Testis (tissue), 5 donors: ENCODE results near the gene C16orf87. TPM values are rescaled to one million over a fixed set of nuclear protein-coding genes. Genes with fewer than 3 reads are reported as not detected.
"Not testable (repeated sequence)": the region's sequence is repeated elsewhere in the genome, so short reads cannot be mapped to it uniquely, and the experiment has no call there.

ENCODE experiments used
- DNase-seq: peaks from one replicate; pipeline ENCODE4 v3.0.0-alpha.2; 2019
- H3K27ac ChIP-seq, 2 donors: fragments of 200-600 bp; sonication (generic); one replicate each; pipeline ENCODE4 v1.5.1; 2019
- H3K27me3 ChIP-seq: fragments of 200-600 bp; sonication (generic); one replicate; pipeline ENCODE4 v1.5.1; 2019
- H3K36me3 ChIP-seq: fragments of 200-600 bp; sonication (generic); one replicate; pipeline ENCODE4 v1.5.1; 2017; ENCODE audit warnings: low read depth; ENCODE audit errors: missing control alignments
- H3K4me1 ChIP-seq: fragments of 200-600 bp; sonication (generic); one replicate; pipeline ENCODE4 v1.5.1; 2019
- H3K4me3 ChIP-seq, 2 donors: fragments of 200-600 bp; sonication (generic); one replicate each; pipeline ENCODE4 v1.5.1; 2017 to 2019
- H3K9me3 ChIP-seq: fragments of 200-600 bp; sonication (generic); one replicate; pipeline ENCODE4 v1.5.1; 2017
- POLR2A ChIP-seq: fragments of 450-650 bp; IDR thresholded peaks from one replicate; pipeline ENCODE4 v1.6.1; 2017; ENCODE audit warnings: antibody characterized with exemption, mild to moderate bottlenecking, moderate library complexity
- WGBS, 2 donors: methylation state at CpG; one replicate each; pipeline ENCODE4 v1.1.5; 2018; 5-methylcytosine and 5-hydroxymethylcytosine counted together
- intact Hi-C: fragments of 100-400 bp; cut with DNase I; formaldehyde crosslinking; loops from one replicate; pipeline ENCODE4 v1.15.1; 2023; ENCODE audit warnings: low total_unique reads
- long read RNA-seq, 2 donors: transcript quantifications; one replicate each; lab custom pipeline, GENCODE V29; 2026
- polyA plus RNA-seq: library from polyadenylated mRNA; stranded (reverse); fragments of 350-450 nt; fragmentation: Illumina TruSeq; extraction: RNeasy Lipid Tissue Mini Kit (QIAGEN cat#74804); gene quantifications from one replicate; pipeline ENCODE4 v1.2.3, GENCODE V29; 2014; ENCODE audit warnings: low read depth, low replicate concordance; ENCODE audit not compliant: insufficient read depth
- total RNA-seq, 2 donors: library from RNA; depleted of rRNA; stranded (reverse); fragments of >200 nt; gene quantifications; one replicate each; pipeline ENCODE4 v1.2.3, GENCODE V29; 2016
- TF ChIP-seq, protein P1 (sequence below), 3 experiments: fragments of 450-650 bp in 2 of 3; fragments of 200-600 bp in 1 of 3; sonication (generic) in 1 of 3; IDR thresholded peaks; one replicate each; pipeline ENCODE4 v1.5.1; 2016 to 2019; ENCODE audit warnings: antibody characterized with exemption in 3 of 3, mild to moderate bottlenecking in 2 of 3, moderate library complexity in 1 of 3

C16orf87 gene, protein sequence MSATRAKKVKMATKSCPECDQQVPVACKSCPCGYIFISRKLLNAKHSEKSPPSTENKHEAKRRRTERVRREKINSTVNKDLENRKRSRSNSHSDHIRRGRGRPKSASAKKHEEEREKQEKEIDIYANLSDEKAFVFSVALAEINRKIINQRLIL
- total RNA-seq (10 to 100 TPM; 32.0 to 45.4 TPM), polyA plus RNA-seq (44.9 TPM)
- long read RNA-seq, donor 1, full-length matches to known transcripts, result 7 of 7 reads
- long read RNA-seq, donor 1, partial matches to known transcripts, result 0 of 7 reads
- long read RNA-seq, donor 1, other reads (novel, unspliced or antisense), result 0 of 7 reads
- long read RNA-seq, donor 2, full-length matches to known transcripts, result 8 of 8 reads
- long read RNA-seq, donor 2, partial matches to known transcripts, result 0 of 8 reads
- long read RNA-seq, donor 2, other reads (novel, unspliced or antisense), result 0 of 8 reads

DNA sequence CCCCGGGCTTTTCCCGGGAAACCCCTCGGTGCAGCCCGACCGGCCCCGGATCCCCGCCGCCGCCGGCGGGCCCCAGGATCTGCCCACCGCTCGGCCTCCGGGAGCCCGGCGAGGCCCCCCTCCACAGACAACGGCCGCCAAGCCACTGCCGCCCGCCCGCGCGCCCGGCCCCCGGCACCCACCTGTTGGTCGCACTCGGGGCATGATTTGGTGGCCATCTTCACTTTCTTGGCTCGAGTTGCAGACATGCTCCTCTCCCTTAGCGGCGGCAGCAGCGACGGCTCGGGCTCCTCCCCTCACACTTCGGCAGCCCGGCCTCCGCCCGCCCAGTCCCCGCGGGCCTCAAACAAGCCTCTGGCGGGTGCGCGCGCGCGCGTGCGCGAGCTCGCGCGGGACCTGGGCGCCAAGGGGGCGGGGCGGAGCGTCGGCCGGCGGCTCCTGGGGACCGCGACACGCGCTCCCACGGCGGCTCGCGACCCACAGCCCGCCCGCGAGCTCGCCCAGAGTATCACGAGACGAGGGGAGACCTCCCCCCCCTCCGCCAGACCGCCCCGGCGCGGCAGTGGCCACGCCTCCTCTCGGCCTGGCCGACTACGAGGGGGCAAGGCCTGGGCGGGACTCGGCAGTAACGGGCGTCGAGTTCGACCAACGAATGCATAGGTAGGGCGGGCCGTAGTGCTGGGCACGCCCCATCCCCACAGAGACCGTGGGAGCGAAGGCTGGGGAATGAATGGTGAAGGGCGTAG lies at the start of gene C16orf87:
C16orf87 (minus strand) TSS at position 279 of the 746 bp plus-strand sequence; CDS start at position 248, 31 bp downstream.
- Histone ChIP-seq H3K4me1 (peaks cover 8% of the 10 kb centered on the region), H3K27me3 (no peaks in the 10 kb centered on the region), H3K36me3 (no peaks in the 10 kb centered on the region), H3K9me3 (no peaks in the 10 kb centered on the region), H3K4me3 (peak within 1 kb of the TSS; percentile 90 to 96), H3K27ac (peak within 1 kb of the TSS; percentile 87 to 94)
- peak; percentile 96 for DNase-seq
- 0% methylated on average over 13 to 74 of the region's 94 CpGs for WGBS, 2 donors
- intact Hi-C loops, result no loop called here
- TF ChIP-seq, protein P1, sequence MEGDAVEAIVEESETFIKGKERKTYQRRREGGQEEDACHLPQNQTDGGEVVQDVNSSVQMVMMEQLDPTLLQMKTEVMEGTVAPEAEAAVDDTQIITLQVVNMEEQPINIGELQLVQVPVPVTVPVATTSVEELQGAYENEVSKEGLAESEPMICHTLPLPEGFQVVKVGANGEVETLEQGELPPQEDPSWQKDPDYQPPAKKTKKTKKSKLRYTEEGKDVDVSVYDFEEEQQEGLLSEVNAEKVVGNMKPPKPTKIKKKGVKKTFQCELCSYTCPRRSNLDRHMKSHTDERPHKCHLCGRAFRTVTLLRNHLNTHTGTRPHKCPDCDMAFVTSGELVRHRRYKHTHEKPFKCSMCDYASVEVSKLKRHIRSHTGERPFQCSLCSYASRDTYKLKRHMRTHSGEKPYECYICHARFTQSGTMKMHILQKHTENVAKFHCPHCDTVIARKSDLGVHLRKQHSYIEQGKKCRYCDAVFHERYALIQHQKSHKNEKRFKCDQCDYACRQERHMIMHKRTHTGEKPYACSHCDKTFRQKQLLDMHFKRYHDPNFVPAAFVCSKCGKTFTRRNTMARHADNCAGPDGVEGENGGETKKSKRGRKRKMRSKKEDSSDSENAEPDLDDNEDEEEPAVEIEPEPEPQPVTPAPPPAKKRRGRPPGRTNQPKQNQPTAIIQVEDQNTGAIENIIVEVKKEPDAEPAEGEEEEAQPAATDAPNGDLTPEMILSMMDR (IDR thresholded peaks at IDR 0.05), result peak in 1 of 3 experiments; percentile 6
- TF ChIP-seq POLR2A, result no peak

DNA sequence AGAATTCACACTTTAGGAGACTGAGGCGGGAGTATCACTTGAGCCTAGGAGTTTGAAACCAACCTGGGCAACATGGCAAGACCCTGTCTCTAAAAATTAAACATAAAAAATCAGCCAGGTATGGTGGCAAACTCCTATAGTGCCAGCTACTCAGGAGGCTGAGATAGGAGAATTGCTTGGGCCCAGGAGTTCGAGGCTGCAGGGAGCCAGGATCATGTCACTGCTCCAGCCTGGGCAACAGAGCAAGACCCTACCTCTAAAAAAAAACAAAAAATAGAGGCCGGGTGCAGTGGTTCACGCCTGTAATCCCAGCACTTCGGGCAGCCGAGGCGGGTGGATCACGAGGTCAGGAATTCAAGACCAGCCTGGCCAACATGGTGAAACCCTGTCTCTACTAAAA lies 44.3 kb upstream of the C16orf87 start:
- TF ChIP-seq, protein P1 (IDR thresholded peaks at IDR 0.05), result no peak
- no peak for TF ChIP-seq POLR2A
- Histone ChIP-seq H3K4me1 (no peaks in the 10 kb centered on the region), H3K27me3 (no peaks in the 10 kb centered on the region), H3K36me3 (no peaks in the 10 kb centered on the region), H3K4me3 (no peak overlapping the region), H3K9me3 (no peaks in the 10 kb centered on the region), H3K27ac (no peak overlapping the region)
- DNase-seq, result no peak
- intact Hi-C loops, result no loop called here
- 92 to 93% methylated on average over 8 of the region's 8 CpGs for WGBS, 2 donors

DNA sequence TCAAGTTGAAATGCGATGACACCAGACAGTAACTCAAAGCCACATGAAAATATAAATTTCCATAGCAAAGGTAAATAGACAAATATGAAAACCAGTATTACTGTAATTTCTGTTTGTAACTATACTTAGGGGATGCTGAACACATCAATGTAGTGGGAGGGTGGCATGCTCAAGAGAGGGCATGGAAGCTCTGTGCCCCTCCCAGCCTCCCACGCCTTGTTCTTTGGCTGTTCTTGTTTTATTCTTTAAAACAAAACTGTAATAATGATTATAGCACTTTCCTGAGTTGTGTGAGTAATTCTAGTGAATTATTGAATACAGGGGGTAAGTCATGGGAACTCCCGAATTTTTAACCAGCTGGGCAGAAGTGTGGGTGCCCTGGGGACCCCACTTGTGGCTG lies 42.2 kb upstream of the C16orf87 start:
- no peak overlapping the region for H3K4me3 ChIP-seq
- intact Hi-C loops, result no loop called here
- H3K27ac ChIP-seq, result no peak overlapping the region
- no peak for DNase-seq
- no peak for TF ChIP-seq POLR2A
- TF ChIP-seq, protein P1 (IDR thresholded peaks at IDR 0.05), result no peak
- no peaks in the 10 kb centered on the region for H3K9me3 ChIP-seq
- no peaks in the 10 kb centered on the region for H3K27me3 ChIP-seq
- H3K4me1 ChIP-seq, result no peaks in the 10 kb centered on the region
- WGBS, 2 donors, result 91 to 93% methylated on average over 3 of the region's 3 CpGs
- H3K36me3 ChIP-seq, result no peaks in the 10 kb centered on the region

- no peaks in the 10 kb centered on the region for H3K36me3 ChIP-seq
- no peaks in the 10 kb centered on the region for H3K9me3 ChIP-seq
- no peak for DNase-seq
- WGBS, 2 donors, result 88 to 93% methylated on average over 8 of the region's 8 CpGs
- no peaks in the 10 kb centered on the region for H3K4me1 ChIP-seq
- no peak for TF ChIP-seq POLR2A
- TF ChIP-seq, protein P1 (IDR thresholded peaks at IDR 0.05), result no peak
- no peak overlapping the region for H3K4me3 ChIP-seq
- intact Hi-C loops, result no loop called here
- H3K27me3 ChIP-seq, result no peaks in the 10 kb centered on the region
- no peak overlapping the region for H3K27ac ChIP-seq
Measured at GRCh38 chr16:46871597-46871996, 40.6 kb upstream of the C16orf87 start.

GRCh38 chr16:46868891-46869290 lies 37.9 kb upstream of the C16orf87 start:
- WGBS, 2 donors, result 75 to 86% methylated on average over 2 of the region's 2 CpGs
- intact Hi-C loops, H3K4me3 ChIP-seq: not testable (repeated sequence)

GRCh38 chr16:46867486-46867885 lies 36.5 kb upstream of the C16orf87 start:
- intact Hi-C loops, H3K4me3 ChIP-seq, H3K4me1 ChIP-seq, H3K27me3 ChIP-seq, H3K9me3 ChIP-seq, DNase-seq, H3K27ac ChIP-seq, H3K36me3 ChIP-seq: not testable (repeated sequence)
- 94 to 97% methylated on average over 2 of the region's 2 CpGs for WGBS, 2 donors

More at GRCh38 chr16:46868891-46869290, 37.9 kb upstream of the C16orf87 start:
- not testable (repeated sequence) for H3K9me3 ChIP-seq, H3K27me3 ChIP-seq, H3K36me3 ChIP-seq, H3K27ac ChIP-seq, H3K4me1 ChIP-seq, DNase-seq
